ENCODE data around the gene PHEX. TPM values are rescaled to one million over a fixed set of nuclear protein-coding genes. Genes with fewer than 3 reads are reported as not detected.

Gene PHEX
- total RNA-seq, result 1 to 10 TPM; 1.4 to 1.9 TPM

DNA sequence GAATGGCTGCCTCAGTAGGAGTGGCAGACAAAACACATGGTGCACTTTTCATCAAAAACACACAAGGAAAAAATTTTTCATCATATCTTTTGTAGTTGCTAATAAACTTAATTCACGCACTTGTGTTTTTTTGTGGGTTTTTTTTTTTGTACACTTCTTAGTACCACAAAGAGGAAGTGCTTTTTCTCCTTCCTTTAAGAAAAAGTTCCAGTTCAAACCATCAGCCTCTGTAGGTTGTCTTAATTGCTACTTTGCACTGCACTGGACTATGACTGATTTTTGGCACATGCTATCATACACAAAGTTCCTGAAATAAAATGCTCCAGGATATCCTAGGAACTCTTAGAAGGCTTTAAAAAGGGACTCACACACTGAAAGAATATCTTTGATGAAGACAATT, at the start of gene PHEX:
Gene PHEX, plus strand, starts transcription at position 242 of the 400 bp plus-strand sequence. CDS start 681 bp downstream, outside the sequence.
- no peaks in the 10 kb centered on the region for H3K9me3 Mint-ChIP-seq
- peak within 1 kb of the TSS; percentile 78 for H3K27ac Mint-ChIP-seq
- peaks cover 14% of the 10 kb centered on the region for H3K4me1 Mint-ChIP-seq (ENCODE audit: low read depth)
- no peaks in the 10 kb centered on the region for H3K27me3 Mint-ChIP-seq (ENCODE audit: low read depth)
- DNase-seq, result no peak
- peaks cover 0 to 2% of the 10 kb centered on the region in 2 donors for H3K36me3 Mint-ChIP-seq (ENCODE audit: insufficient read depth in 2 of 2)
- no peak for ATAC-seq (replicated peaks in 1 of 2)
- H3K4me3 Mint-ChIP-seq, result peak within 1 kb of the TSS in 1 of 2 donors; percentile 27

DNA sequence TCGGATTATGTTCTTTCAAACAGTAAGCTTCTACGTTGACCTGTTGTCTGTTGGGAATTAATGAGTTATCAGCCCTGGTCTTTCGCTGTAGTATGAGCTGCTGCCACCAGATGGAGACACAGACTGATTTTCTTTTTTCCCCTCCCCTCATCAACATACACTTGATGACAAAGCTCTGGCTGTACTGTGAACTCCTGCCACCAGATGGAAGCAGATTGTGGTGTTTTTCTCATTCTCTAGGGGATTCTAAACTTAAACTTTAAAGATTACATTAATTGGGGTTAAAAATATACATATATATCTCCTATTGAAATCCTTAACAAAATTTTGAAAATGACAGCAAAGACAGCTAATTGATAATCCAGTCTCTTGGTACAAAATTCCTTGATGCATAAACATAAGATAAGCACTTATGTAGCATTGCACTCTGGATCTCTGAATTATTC, 46.8 kb upstream of the PHEX start:
- Mint-ChIP-seq H3K4me3 (no peak overlapping the region), H3K36me3 (ENCODE audit: insufficient read depth in 2 of 2) (peaks cover 2 to 4% of the 10 kb centered on the region in 2 donors), H3K27me3 (ENCODE audit: low read depth) (no peaks in the 10 kb centered on the region), H3K4me1 (ENCODE audit: low read depth) (peaks cover 15% of the 10 kb centered on the region), H3K27ac (peak overlapping the region; percentile 79), H3K9me3 (no peaks in the 10 kb centered on the region)
- DNase-seq, result peak; percentile 61 to 64
- ATAC-seq (replicated peaks in 1 of 2), result peak; percentile 85 to 86

DNA sequence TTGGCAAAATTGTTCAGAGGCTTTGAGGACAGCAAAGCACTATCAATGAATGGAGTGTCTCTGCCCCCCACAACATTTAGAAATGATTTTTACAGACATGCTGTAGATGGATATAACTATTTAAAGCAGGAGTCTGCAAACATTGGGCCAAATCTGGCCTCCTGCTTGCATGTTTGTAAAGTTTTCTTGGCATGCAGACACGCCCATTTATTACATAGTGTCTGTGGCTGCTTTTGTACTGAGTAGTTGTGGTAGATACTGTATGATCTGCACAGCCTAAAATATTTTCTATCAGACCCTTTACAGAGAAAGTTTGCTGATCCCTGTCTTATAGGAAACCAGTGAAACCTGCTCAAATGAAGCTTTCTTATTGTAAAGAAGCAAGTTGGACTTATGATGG, 45.5 kb upstream of the PHEX start:
- DNase-seq (no peak), ATAC-seq (replicated peaks in 1 of 2) (no peak)
- Mint-ChIP-seq H3K36me3 (ENCODE audit: insufficient read depth in 2 of 2) (peaks cover 2 to 5% of the 10 kb centered on the region in 2 donors), H3K9me3 (no peaks in the 10 kb centered on the region), H3K27me3 (ENCODE audit: low read depth) (no peaks in the 10 kb centered on the region), H3K27ac (no peak overlapping the region), H3K4me1 (ENCODE audit: low read depth) (peaks cover 20% of the 10 kb centered on the region), H3K4me3 (no peak overlapping the region)

DNA sequence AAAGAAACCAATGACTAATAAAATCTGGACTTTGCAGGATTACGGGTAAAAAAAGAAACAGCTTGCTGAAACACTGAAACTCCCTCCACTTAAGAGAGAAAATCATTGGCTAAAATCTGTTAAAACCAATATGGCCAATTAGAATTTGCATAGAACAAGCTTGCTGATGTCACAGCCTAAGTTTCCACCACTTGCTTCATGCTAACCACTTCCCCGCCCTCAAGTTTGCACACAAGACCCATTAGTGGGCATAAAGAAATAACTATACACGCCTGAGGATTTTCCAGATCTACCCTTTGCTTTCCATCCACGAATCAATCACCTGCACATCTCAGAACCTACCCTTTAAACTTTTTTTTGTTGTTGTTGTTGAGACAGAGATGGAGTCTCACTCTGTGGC, 42.7 kb upstream of the PHEX start:
- no peaks in the 10 kb centered on the region for H3K9me3 Mint-ChIP-seq
- DNase-seq, result peak; percentile 23 to 31
- H3K27me3 Mint-ChIP-seq (ENCODE audit: low read depth), result no peaks in the 10 kb centered on the region
- H3K36me3 Mint-ChIP-seq (ENCODE audit: insufficient read depth in 2 of 2), result peaks cover 5 to 9% of the 10 kb centered on the region in 2 donors
- H3K27ac Mint-ChIP-seq, result peak overlapping the region; percentile 68
- no peak overlapping the region for H3K4me3 Mint-ChIP-seq
- ATAC-seq (replicated peaks in 1 of 2), result peak; percentile 59 to 75
- H3K4me1 Mint-ChIP-seq (ENCODE audit: low read depth), result peaks cover 20% of the 10 kb centered on the region

DNA sequence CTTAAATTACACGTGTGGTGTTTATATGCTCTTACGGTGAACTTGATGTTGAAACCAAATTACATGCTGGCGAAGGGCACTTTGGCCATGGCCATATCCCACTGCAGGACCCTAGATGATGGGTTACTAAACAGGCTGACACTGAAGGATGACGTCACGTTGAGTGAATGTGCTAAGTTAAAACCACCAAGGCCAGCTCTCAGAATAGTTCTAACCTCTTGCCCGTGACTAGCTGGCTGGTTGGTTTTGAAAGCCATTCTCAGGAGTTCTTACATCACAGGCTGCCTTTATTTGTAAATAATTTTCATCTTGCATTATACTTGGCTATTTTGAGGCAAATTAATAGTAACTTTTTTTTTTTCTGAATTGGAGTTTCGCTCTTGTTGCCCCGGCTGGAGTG, 41.3 kb upstream of the PHEX start:
- no peaks in the 10 kb centered on the region for H3K27me3 Mint-ChIP-seq (ENCODE audit: low read depth)
- H3K4me3 Mint-ChIP-seq, result no peak overlapping the region
- ATAC-seq (replicated peaks in 1 of 2) (no peak), DNase-seq (no peak)
- peaks cover 5 to 9% of the 10 kb centered on the region in 2 donors for H3K36me3 Mint-ChIP-seq (ENCODE audit: insufficient read depth in 2 of 2)
- no peaks in the 10 kb centered on the region for H3K9me3 Mint-ChIP-seq
- peaks cover 20% of the 10 kb centered on the region for H3K4me1 Mint-ChIP-seq (ENCODE audit: low read depth)
- peak overlapping the region; percentile 4 for H3K27ac Mint-ChIP-seq

DNA sequence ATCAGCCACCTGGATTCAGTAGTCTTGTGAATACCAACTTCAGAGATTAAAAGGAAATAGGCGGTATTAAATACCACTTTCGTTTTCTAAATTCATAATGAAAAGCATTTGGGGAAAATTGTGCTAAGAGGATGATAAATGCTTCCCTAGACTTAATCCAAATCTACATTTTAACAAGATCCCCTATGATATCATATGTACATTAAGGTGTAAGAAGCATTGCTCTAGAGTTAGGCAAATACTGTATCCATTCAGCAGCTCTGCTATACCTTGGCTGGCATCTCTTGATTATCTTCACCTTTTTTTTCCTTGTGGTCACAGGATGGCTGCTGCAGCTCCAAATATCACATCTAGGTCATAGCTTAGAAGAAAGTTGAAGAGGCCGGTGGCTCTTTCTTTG, 40.6 kb upstream of the PHEX start:
- DNase-seq, result no peak
- Mint-ChIP-seq H3K36me3 (ENCODE audit: insufficient read depth in 2 of 2) (peaks cover 5 to 9% of the 10 kb centered on the region in 2 donors), H3K9me3 (no peaks in the 10 kb centered on the region), H3K27ac (peak overlapping the region; percentile 38), H3K4me1 (ENCODE audit: low read depth) (peaks cover 26% of the 10 kb centered on the region), H3K4me3 (no peak overlapping the region), H3K27me3 (ENCODE audit: low read depth) (no peaks in the 10 kb centered on the region)
- no peak for ATAC-seq (replicated peaks in 1 of 2)

DNA sequence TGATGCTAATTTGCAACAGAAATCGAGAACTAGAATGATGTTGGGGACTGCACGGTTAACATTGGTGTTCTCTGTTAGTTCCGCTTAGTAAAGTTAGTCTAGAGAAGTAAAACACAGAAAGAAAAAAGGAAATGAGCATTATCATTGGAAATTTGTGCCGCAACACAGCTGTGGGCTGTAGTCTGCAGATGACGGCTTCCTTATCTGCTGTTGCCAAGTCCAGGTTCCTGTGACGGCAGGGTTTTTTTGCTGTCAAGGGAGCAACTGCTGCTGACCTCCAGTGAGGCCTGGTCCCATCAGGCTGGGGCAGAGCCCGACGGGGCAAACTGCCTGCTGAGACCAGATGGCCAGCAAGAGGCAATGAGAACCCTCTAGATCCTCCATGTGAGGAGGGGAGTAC, 38.9 kb upstream of the PHEX start:
- Mint-ChIP-seq H3K4me1 (ENCODE audit: low read depth) (peaks cover 31% of the 10 kb centered on the region), H3K36me3 (ENCODE audit: insufficient read depth in 2 of 2) (peaks cover 3 to 7% of the 10 kb centered on the region in 2 donors), H3K4me3 (no peak overlapping the region), H3K27ac (no peak overlapping the region), H3K9me3 (no peaks in the 10 kb centered on the region), H3K27me3 (ENCODE audit: low read depth) (no peaks in the 10 kb centered on the region)
- ATAC-seq (replicated peaks in 1 of 2), result no peak
- DNase-seq, result no peak

DNA sequence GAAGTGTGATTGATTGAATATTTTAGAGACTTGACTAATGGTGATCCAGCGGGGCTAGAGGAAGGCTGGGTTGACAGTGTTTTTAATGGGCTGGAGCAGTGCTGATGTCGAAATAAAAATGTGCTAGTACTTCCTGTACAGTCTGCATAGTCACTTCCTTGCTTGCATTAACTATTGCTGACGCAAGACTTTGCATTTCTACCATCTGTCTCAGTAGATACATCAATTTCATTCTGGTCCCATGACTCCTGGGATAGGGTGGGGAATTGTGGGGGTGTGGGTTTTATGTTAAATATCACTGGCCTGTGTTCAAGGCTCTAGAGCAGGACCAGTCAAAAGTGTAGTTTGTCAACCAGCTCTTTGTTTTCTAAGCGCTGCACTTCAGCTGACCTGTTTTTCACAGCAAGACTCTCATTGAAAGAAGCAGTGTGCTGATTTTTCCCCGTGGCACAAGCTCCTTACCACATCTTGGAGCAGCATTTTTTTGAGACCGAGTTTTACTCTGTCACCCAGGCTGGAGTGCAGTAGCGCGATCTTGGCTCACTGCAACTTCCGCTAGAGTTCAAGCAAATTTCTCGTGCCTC, 35.2 kb upstream of the PHEX start:
- Mint-ChIP-seq H3K9me3 (no peaks in the 10 kb centered on the region), H3K27me3 (ENCODE audit: low read depth) (peaks cover 6% of the 10 kb centered on the region), H3K36me3 (ENCODE audit: insufficient read depth in 2 of 2) (peaks cover 5 to 7% of the 10 kb centered on the region in 2 donors), H3K27ac (peak overlapping the region; percentile 70), H3K4me3 (no peak overlapping the region), H3K4me1 (ENCODE audit: low read depth) (peaks cover 11% of the 10 kb centered on the region)
- DNase-seq (no peak), ATAC-seq (replicated peaks in 1 of 2) (peak; percentile 25 to 43)

DNA sequence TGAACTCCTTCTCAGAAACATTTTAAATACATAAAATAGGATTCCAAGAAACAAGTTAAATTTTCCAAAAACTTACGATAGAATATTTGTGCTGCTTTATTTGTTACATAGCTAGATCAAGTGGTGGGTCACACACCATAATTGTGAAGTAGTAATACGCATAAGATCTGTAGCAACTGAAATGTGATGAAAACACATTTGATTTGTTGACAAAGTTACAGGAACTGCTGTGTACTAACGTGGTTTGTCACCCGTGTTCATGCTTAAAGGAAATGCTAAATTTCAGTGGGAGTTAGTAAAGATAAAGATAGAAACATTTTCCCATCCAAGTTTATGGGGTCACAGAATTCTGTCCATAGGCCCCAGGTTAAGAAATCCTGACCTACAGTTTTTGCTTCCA, 34.1 kb upstream of the PHEX start:
- Mint-ChIP-seq H3K36me3 (ENCODE audit: insufficient read depth in 2 of 2) (peaks cover 7 to 12% of the 10 kb centered on the region in 2 donors), H3K9me3 (no peaks in the 10 kb centered on the region), H3K27me3 (ENCODE audit: low read depth) (peaks cover 12% of the 10 kb centered on the region), H3K4me3 (no peak overlapping the region), H3K27ac (no peak overlapping the region), H3K4me1 (ENCODE audit: low read depth) (peaks cover 11% of the 10 kb centered on the region)
- DNase-seq (no peak), ATAC-seq (replicated peaks in 1 of 2) (no peak)

DNA sequence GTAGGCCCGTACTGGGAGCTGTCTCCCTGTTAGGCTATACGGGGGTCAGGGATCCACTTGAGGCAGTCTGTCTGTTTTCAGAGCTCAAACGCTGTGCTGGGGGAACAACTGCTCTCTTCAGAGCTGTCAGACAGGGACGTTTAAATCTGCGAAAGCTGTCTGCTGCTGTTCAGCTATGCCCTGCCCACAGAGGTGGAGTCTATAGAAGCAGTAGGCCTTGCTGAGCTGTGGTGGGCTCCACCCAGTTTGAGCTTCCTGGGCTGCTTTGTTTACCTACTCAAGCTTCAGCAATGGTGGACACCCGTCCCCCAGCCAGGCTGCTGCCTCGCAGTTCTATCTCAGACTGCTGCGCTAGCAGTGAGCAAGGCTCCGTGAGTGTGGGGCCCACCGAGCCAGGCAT, 27.3 kb upstream of the PHEX start:
- H3K4me3 Mint-ChIP-seq, result no peak overlapping the region
- peaks cover 20% of the 10 kb centered on the region for H3K27me3 Mint-ChIP-seq (ENCODE audit: low read depth)
- ATAC-seq (replicated peaks in 1 of 2) (no peak), DNase-seq (no peak)
- no peak overlapping the region for H3K27ac Mint-ChIP-seq
- H3K4me1 Mint-ChIP-seq (ENCODE audit: low read depth), result no peaks in the 10 kb centered on the region
- peaks cover 0 to 2% of the 10 kb centered on the region in 2 donors for H3K9me3 Mint-ChIP-seq
- peaks cover 2 to 18% of the 10 kb centered on the region in 2 donors for H3K36me3 Mint-ChIP-seq (ENCODE audit: insufficient read depth in 2 of 2)

DNA sequence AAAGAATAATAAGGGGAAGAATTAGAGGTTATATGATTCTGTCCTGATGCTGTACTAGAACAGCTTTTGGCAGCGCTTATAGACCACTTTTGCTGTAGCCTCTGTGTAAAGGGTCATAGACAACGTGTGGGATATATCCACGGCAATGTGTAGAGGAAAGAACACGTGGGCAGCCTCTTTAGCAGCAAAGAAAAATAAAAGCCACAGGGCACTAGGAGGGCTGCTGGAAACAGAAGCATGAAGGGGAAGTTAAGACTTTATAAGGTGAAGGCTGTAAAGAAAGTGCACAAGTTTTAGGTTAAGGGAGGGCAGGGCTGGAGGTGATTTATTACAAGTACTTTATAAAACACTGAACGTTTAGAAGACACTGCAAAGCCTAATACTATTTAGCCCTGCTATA, 20.1 kb upstream of the PHEX start:
- DNase-seq, result no peak
- peaks cover 0 to 2% of the 10 kb centered on the region in 2 donors for H3K36me3 Mint-ChIP-seq (ENCODE audit: insufficient read depth in 2 of 2)
- ATAC-seq (replicated peaks in 1 of 2), result no peak
- no peak overlapping the region for H3K4me3 Mint-ChIP-seq
- H3K4me1 Mint-ChIP-seq (ENCODE audit: low read depth), result no peaks in the 10 kb centered on the region
- H3K27ac Mint-ChIP-seq, result no peak overlapping the region
- H3K27me3 Mint-ChIP-seq (ENCODE audit: low read depth), result peaks cover 6% of the 10 kb centered on the region
- no peaks in the 10 kb centered on the region for H3K9me3 Mint-ChIP-seq

DNA sequence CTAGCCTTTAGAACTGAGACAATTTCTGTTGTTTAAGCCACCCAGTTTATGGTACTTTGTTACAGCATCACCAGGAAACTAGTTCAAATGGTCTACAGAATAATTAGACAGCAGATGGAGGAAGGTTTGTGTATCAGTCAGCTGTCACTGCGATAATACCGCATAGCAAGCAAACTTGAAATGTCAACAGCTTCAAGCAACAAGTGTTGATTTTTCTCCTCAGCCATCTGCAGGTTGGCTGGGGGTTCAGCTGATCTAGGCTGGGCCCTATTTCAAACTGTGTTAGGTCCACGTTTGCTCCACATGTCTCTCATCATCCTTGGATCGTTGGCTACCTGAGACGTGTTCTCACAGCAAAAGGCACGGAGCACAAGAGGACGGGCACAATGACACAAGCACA, 19.2 kb upstream of the PHEX start:
- H3K4me1 Mint-ChIP-seq (ENCODE audit: low read depth), result no peaks in the 10 kb centered on the region
- H3K4me3 Mint-ChIP-seq, result no peak overlapping the region
- H3K9me3 Mint-ChIP-seq, result no peaks in the 10 kb centered on the region
- H3K36me3 Mint-ChIP-seq (ENCODE audit: insufficient read depth in 2 of 2), result peaks cover 0 to 2% of the 10 kb centered on the region in 2 donors
- no peak overlapping the region for H3K27ac Mint-ChIP-seq
- DNase-seq (no peak), ATAC-seq (replicated peaks in 1 of 2) (no peak)
- peaks cover 6% of the 10 kb centered on the region for H3K27me3 Mint-ChIP-seq (ENCODE audit: low read depth)

DNA sequence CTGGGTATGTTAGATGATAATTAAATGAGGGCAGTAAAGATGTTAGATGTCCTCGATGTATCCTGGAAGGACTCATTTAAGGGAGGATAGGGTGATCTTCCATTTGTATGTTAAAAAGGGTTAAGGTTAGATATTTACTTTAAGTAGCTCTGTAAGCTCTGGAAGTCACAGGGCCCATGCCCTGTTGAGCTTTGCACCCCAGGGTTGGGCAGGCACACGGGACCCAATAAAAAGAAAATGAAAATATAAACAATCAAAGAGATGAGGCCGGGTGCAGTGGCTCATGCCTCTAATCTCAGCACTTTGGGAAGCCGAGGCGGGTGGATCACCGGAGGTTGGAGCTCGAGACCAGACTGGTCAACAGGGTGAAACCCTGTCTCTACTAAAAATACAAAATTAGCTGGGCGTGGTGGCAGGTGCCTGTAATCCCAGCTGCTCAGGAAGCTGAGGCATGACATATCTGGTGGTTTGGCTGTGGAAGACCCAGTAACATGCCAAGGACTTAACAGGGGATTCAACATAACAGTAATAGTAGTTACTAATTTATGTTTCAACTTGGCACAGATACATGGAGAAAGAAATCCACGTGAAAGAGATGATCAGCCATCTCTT, 16.9 kb upstream of the PHEX start:
- Mint-ChIP-seq H3K27me3 (ENCODE audit: low read depth) (peaks cover 6% of the 10 kb centered on the region), H3K4me3 (no peak overlapping the region), H3K36me3 (ENCODE audit: insufficient read depth in 2 of 2) (no peaks in the 10 kb centered on the region), H3K27ac (no peak overlapping the region), H3K9me3 (no peaks in the 10 kb centered on the region), H3K4me1 (ENCODE audit: low read depth) (no peaks in the 10 kb centered on the region)
- no peak for DNase-seq
- no peak for ATAC-seq (replicated peaks in 1 of 2)
